Endothelial cell of umbilical vein (primary cell): ENCODE results near the gene WDTC1.

Source experiments
- EZH2 ChIP-seq: IDR thresholded peaks from 2 replicates; pipeline ENCODE4 v1.6.1; 2012; ENCODE audit warnings: borderline replicate concordance, low read depth, mild to moderate bottlenecking, moderate library complexity, low read length, inconsistent platforms; ENCODE audit not compliant: severe bottlenecking
- FOS ChIP-seq: IDR thresholded peaks from 2 replicates; pipeline ENCODE4 v1.6.1; 2011; ENCODE audit warnings: mild to moderate bottlenecking, low read length, moderate library complexity, borderline replicate concordance; ENCODE audit not compliant: insufficient read depth
- MAX ChIP-seq: IDR thresholded peaks from 2 replicates; pipeline ENCODE4 v1.6.1; 2011; ENCODE audit not compliant: insufficient read depth, insufficient read length
- POLR2AphosphoS5 ChIP-seq: IDR thresholded peaks from 2 replicates; pipeline ENCODE4 v1.6.1; 2012; ENCODE audit warnings: low read depth, mild to moderate bottlenecking, control low read depth, low read length, moderate library complexity; ENCODE audit not compliant: insufficient read depth
- TF ChIP-seq, protein P1 (sequence below), 2 donors: IDR thresholded peaks; 1 replicate in 1 of 2; 2 replicates in 1 of 2; pipeline ENCODE4 v1.5.1; 2011; ENCODE audit warnings: low read length in 2 of 2, mild to moderate bottlenecking in 2 of 2, moderate library complexity in 2 of 2, control low read depth in 1 of 2, inconsistent platforms in 1 of 2, low read depth in 1 of 2; ENCODE audit not compliant: insufficient read depth in 1 of 2; ENCODE audit errors: extremely low read depth in 1 of 2

DNA sequence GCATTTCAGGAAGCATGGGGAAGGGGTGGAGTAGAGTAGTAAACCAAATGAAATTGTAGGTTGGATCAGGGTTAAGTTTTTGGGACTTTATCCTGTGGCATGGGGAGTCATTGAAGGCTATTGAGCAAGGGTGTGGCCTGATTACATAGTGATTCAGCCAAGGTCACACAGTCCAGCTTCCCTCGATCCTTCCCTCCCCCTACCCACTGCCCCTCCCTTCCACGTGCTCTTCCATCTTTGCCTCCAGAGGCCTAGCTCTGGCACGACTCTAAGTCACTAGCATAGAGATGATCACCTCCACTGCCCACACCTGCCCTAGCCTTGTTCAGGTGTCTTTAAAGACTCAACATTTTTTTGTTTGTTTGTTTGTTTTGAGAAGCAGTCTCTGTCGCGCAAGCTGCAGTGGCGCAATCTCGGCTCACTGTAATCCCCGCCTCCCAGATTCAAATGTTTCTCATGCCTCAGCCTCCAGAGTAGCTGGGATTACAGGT is 42.3 kb upstream of the WDTC1 start:
- TF ChIP-seq, protein P1, sequence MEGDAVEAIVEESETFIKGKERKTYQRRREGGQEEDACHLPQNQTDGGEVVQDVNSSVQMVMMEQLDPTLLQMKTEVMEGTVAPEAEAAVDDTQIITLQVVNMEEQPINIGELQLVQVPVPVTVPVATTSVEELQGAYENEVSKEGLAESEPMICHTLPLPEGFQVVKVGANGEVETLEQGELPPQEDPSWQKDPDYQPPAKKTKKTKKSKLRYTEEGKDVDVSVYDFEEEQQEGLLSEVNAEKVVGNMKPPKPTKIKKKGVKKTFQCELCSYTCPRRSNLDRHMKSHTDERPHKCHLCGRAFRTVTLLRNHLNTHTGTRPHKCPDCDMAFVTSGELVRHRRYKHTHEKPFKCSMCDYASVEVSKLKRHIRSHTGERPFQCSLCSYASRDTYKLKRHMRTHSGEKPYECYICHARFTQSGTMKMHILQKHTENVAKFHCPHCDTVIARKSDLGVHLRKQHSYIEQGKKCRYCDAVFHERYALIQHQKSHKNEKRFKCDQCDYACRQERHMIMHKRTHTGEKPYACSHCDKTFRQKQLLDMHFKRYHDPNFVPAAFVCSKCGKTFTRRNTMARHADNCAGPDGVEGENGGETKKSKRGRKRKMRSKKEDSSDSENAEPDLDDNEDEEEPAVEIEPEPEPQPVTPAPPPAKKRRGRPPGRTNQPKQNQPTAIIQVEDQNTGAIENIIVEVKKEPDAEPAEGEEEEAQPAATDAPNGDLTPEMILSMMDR (IDR thresholded peaks at IDR 0.05; ENCODE audit: extremely low read depth in 1 of 2, insufficient read depth in 1 of 2, low read depth in 1 of 2, low read length in 2 of 2): no peak
- TF ChIP-seq EZH2: no peak
- TF ChIP-seq FOS: no peak
- TF ChIP-seq POLR2AphosphoS5: no peak
- no peak for TF ChIP-seq MAX
